Left colon (tissue), 2 donors: ENCODE results near the gene KRTAP5-11. TPM values are rescaled to one million over a fixed set of nuclear protein-coding genes. Genes with fewer than 3 reads are reported as not detected.
"Not testable (repeated sequence)": the region's sequence is repeated elsewhere in the genome, so short reads cannot be mapped to it uniquely, and the experiment has no call there.

ENCODE experiments used
- ATAC-seq: fragments of 200-7000 bp; cut with Tn5 transposase; one replicate; pipeline ENCODE4 v1.9.1; 2020; ENCODE audit warnings: mild to moderate bottlenecking, moderate library complexity
- DNase-seq, 2 donors: peaks; one replicate each; pipeline ENCODE4 v3.0.0-alpha.2; 2020
- intact Hi-C, 2 donors: fragments of 100-400 bp; cut with DNase I in 1 of 2; cut with micrococcal nuclease in 1 of 2; formaldehyde crosslinking; loops; one replicate each; pipeline versions ENCODE4 v1.11.2 to v1.14.0; 2022; cut with DNase I, micrococcal nuclease
- total RNA-seq, 2 donors: library from RNA; stranded (reverse); fragmentation: NEBNext Ultra II Directional; extraction: Animal tissue kit (Norgen Biotek cat#: 25700); gene quantifications; one replicate each; pipeline ENCODE4 v1.2.1, GENCODE V29; 2021
- donor health status: DM: no; HTN: no; CAD: no.
- donor health status: DM: yes; HTN: yes; CAD: no.

KRTAP5-11 gene
- total RNA-seq, 2 donors from 2014 or later = not detected

DNA sequence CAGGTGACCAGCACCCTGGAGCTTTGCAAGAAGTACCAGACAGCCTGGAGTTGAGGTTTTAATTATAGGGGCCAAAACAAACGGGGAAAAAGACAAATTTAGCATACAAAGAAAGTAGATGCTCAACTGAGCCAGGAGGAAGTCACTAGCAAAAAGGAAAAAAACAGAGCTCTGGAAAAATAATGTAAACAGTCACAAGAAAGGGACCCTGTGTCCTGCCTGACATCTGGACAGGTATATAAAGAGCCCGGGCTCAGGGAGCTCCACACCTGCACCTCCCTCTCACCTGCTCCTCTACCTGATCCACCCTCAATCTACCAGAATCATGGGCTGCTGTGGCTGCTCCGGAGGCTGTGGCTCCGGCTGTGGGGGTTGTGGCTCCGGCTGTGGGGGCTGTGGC lies 17.4 kb downstream of the KRTAP5-11 start, which contains the start of gene KRTAP5-10:
Gene KRTAP5-10 (plus strand): TSS at position 301 of the 400 bp plus-strand sequence. CDS start 25 bp downstream, at position 326.
- intact Hi-C loops = no loop called here
- ATAC-seq (no peak), DNase-seq (no peak)

DNA sequence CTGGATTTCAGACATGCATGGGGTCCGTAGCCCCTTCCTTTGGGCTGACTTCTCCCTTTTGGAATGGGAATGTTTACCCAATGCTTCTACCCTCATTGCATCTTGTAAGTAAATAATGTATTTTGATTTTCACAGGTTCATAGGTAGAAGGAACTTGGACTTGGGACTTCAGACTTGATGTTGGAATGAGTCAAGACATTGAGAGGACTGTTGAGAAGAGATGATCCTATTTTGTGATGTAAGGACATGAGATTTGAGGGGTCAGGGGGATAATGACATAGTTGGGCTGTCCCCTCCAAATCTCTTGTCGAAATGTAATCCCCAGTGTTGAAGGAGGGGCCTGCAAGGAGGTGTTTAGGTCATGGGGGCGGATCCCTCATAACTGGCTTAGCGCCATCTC lies 18.2 kb downstream of the KRTAP5-11 start:
- intact Hi-C loops = no loop called here
- ATAC-seq = peak; percentile 47
- no peak for DNase-seq

DNA sequence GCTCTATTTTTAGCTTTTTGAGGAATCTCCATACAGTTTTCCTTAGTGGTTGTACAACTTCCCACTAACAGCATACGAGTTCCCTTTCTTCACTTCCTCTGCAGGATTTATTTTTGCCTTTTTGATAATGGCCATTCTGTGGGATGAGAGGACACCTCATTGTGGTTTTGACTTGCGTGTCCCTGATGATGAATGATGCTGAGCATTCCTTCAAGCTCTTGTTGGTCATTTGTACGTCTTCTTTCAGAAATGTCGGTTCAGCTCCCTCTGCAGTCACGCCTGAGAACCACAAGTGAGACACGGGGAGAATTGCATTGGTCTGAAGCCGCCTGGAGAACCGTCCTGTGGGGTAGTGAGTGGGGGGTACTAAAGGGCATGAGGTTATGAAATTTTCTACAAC lies 19.3 kb downstream of the KRTAP5-11 start:
- peak; percentile 64 for ATAC-seq
- peak in 1 of 2 donors; percentile 32 for DNase-seq
- intact Hi-C loops = no loop called here

GRCh38 chr11:71562120-71562519 lies 20.6 kb downstream of the KRTAP5-11 start:
- intact Hi-C loops = no loop called here
- DNase-seq (no peak), ATAC-seq (no peak)

- ATAC-seq (no peak), DNase-seq (no peak)
- intact Hi-C loops = no loop called here
Measured at GRCh38 chr11:71558996-71559395, 23.7 kb downstream of the KRTAP5-11 start.

DNA sequence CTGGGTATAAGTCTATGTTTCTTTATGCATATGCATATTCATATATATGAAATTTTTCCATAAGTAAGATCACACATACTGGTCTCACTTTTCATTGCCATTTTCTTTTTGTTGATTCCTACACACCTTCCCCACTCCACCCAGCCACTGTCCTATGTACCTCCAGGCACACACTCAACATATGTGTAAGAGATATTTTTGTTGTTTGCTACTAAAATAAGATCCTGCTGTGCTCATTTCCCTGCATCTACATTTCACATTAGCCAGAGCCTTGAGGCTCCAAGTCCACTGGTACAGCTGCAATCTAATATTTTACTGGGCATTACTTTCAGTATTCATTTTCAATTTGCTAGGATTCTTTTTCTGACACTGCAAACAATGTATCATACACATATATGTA lies 25.4 kb downstream of the KRTAP5-11 start:
- DNase-seq (no peak), ATAC-seq (no peak)
- intact Hi-C loops = no loop called here

- ATAC-seq = no peak
- intact Hi-C loops = no loop called here
- no peak for DNase-seq
Measured at GRCh38 chr11:71556018-71556417, 26.7 kb downstream of the KRTAP5-11 start.

DNA sequence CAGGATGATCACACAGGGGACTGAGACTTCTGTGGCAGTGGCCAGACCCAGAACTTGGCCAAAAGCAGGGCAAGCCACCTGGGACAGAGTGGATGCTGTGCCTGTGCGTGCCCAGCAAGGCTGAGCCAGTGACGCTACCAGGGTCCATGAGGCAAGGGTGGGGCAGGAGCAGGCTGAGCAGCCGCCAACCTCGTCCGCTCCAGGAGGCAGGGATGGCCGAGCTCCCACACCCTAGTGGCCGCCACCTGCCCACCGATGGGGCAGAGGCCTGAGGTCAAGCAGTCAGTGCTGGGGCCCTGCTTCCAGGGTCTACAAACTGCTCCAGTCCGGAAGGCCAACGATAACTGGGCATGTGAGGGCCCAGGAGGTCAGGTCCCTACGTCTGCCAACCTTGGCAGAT lies 27.2 kb downstream of the KRTAP5-11 start:
- intact Hi-C loops = no loop called here
- DNase-seq (no peak), ATAC-seq (no peak)

DNA sequence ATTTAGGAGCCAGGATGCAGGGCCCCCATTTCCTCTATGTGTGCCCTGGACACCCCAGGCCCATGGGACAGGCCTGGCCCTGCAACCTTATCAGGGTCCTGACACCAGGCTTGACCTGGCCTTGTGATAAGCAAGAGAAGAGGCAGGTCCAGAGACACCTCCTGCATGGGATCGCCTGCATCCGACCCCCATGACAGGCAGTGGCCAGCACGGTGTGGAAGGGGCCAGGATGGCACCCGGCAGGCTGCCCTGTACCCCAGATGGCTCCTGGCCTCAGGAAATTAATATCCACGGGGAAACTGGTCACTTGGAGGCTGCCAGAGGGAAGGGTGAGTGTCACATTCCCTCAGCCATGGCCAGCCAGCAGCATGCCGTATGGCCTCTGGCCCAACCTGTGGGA lies 27.7 kb downstream of the KRTAP5-11 start:
- intact Hi-C loops = no loop called here
- DNase-seq = no peak
- no peak for ATAC-seq

- ATAC-seq (no peak), DNase-seq (no peak)
- intact Hi-C loops = no loop called here
Measured at GRCh38 chr11:71551711-71552110, 31.0 kb downstream of the KRTAP5-11 start.

GRCh38 chr11:71548716-71549151 lies 33.9 kb downstream of the KRTAP5-11 start:
- ATAC-seq (no peak), DNase-seq (no peak)
- intact Hi-C loops = no loop called here

GRCh38 chr11:71548120-71548519 lies 34.6 kb downstream of the KRTAP5-11 start, which contains the start of gene KRTAP5-9:
Gene KRTAP5-9, plus strand, starts transcription at chr11:71548420. Its CDS starts 238 bp downstream, at chr11:71548658.
- intact Hi-C loops = no loop called here

GRCh38 chr11:71545405-71545966 lies 37.2 kb downstream of the KRTAP5-11 start:
- DNase-seq (no peak), ATAC-seq (no peak)
- intact Hi-C loops = no loop called here

More at GRCh38 chr11:71548120-71548519, 34.6 kb downstream of the KRTAP5-11 start, which contains the start of gene KRTAP5-9:
- DNase-seq (no peak), ATAC-seq (no peak)

GRCh38 chr11:71544525-71545214 lies 38.0 kb downstream of the KRTAP5-11 start:
- intact Hi-C loops = no loop called here
- DNase-seq (no peak), ATAC-seq (no peak)

- DNase-seq = no peak
- intact Hi-C loops = no loop called here
- ATAC-seq = no peak
Measured at GRCh38 chr11:71543866-71544265, 38.8 kb downstream of the KRTAP5-11 start.

GRCh38 chr11:71542879-71543777 lies 39.5 kb downstream of the KRTAP5-11 start:
- no peak for DNase-seq
- intact Hi-C loops = no loop called here
- no peak for ATAC-seq

DNA sequence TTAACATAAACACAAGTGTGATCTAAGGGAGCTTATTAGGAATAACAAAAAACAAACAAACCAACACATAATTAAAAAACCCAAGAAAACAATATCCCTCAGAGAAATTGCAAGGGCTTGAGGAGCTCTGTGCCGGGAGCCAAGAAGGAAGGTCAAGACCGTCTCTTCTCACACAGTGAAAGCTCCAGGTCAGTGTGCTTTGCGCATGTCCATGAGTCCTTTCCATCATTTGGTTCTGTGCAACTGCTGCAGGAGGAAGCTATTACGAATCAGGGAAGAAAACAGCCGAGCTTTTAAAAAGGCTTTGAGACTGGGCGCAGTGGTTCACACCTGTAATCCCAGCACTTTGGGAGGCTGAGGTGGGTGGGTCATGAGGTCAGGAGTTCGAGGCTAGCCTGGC lies 40.3 kb downstream of the KRTAP5-11 start:
- intact Hi-C loops = no loop called here
- DNase-seq (no peak), ATAC-seq (no peak)

- intact Hi-C loops, DNase-seq, ATAC-seq: not testable (repeated sequence)
Measured at GRCh38 chr11:71540521-71541304, 42.0 kb downstream of the KRTAP5-11 start.

- ATAC-seq, DNase-seq, intact Hi-C loops: not testable (repeated sequence)
Measured at GRCh38 chr11:71539971-71540370, 42.7 kb downstream of the KRTAP5-11 start.
